Measurements from ENCODE around the gene LAMC2. TPM values are rescaled to one million over a fixed set of nuclear protein-coding genes. Genes with fewer than 3 reads are reported as not detected.

Gene LAMC2
- total RNA-seq, 8 experiments from 2014 or later: 0.14 to 2.8 (median 0.56) TPM

DNA sequence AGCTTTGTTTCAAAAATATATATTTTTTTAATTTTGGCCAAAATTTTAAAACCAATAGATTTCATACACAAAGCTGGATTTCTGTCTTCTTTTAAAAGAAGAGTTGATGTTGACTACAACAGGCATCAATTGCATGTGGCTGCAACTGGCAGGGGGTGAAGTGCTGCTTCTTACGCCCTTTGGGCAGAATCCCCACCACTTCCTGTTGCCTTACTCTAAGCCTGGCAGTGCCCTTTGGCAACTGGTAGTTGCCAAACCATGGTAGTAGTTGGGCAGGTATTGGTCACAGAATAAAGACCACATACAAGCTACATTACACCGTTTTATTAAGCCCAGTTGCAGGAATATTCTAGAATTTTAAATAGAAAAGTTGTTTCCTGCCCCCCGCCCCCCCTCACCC is 17.0 kb downstream of the LAMC2 start:
- Histone ChIP-seq H3K27ac (no peak overlapping the region), H3K4me3 (no peak overlapping the region), H3K4me1 (replicated peaks in 1 of 2) (no peaks in the 10 kb centered on the region)
- in situ Hi-C loops (cut with MboI; ENCODE audit: low pct_unique_long_range_greater_than_20kb in 2 of 9, low sequenced_read_pairs in 9 of 9, unreplicated experiment in 9 of 9): no loop called here
- WGBS, 10 experiments: 33 to 100% (median 79%) methylated on average over 1 to 3 of the region's 3 CpGs; no CpG with 5 or more reads in 1 of the 10 experiments
- no peak for ATAC-seq (replicated peaks in 6 of 8)

DNA sequence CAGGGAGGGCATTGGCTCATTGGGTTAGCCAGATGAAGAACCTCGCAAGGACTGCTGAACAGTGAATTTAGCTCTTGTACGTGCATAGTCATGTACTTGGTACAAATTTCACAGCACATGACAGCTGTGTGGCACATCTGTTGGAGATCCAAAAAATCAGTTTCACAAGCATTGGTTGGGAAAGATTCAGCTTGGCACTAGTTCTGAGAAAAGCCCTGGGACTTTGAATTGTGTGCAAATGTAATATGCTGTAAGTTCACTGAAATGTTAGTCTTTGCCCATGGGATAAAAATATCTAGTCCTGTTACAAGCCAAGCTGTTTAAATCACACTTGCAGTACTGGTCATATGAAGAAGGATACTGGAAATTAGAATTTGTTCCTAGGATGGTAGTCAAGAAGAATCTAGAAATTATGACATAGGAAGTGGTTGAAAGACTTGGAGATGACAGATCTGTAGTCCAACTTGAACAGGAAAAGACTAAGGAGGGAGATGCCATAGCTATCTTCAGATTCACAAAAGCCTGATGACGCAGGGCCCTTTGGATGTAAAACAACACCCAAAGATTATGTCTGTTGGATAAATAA is 19.2 kb downstream of the LAMC2 start:
- H3K4me1 ChIP-seq (replicated peaks in 1 of 2): no peaks in the 10 kb centered on the region
- WGBS, 10 experiments: 29 to 100% (median 90%) methylated on average over 1 to 3 of the region's 3 CpGs
- H3K4me3 ChIP-seq: no peak overlapping the region
- no peak overlapping the region for H3K27ac ChIP-seq
- in situ Hi-C loops (cut with MboI; ENCODE audit: low pct_unique_long_range_greater_than_20kb in 2 of 9, low sequenced_read_pairs in 9 of 9, unreplicated experiment in 9 of 9): no loop called here
- peak in 3 of 8 experiments; percentile 9 to 19 (median 10) for ATAC-seq (replicated peaks in 6 of 8)

DNA sequence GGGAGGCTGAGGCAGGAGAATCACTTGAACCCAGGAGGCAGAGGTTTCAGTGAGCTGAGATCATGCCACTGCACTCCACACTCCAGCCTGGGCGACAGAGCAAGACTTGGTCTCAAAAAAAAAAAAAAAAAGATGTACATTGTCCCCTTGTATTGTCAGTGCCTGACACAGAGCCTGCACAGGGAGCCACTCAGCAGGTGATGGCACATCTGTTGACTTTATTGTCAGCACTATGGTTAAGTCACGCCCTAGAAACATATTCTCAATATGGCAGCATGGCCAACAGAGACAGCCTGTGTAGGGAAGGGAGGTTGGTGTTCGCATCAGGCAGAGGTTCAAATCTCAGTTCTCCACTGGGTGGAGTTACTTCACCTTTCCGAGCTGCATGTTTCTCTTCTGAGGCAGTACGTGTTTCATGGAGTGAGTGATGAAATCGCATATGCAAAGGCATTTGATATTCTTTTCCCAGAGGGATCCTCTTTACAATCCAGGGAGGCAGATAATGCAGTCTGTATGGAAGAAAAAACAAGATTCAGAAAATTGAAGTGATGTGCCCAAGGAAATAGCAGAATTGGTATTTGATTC is 20.6 kb downstream of the LAMC2 start:
- 49 to 96% (median 87%) methylated on average over 1 to 5 of the region's 6 CpGs; no CpG with 5 or more reads in 3 of the 10 experiments for WGBS, 10 experiments
- Histone ChIP-seq H3K4me1 (replicated peaks in 1 of 2) (no peaks in the 10 kb centered on the region), H3K27ac (no peak overlapping the region), H3K4me3 (no peak overlapping the region)
- ATAC-seq (replicated peaks in 6 of 8): peak in 4 of 8 experiments; percentile 16 to 44 (median 18)
- in situ Hi-C loops (cut with MboI; ENCODE audit: low pct_unique_long_range_greater_than_20kb in 2 of 9, low sequenced_read_pairs in 9 of 9, unreplicated experiment in 9 of 9): no loop called here

DNA sequence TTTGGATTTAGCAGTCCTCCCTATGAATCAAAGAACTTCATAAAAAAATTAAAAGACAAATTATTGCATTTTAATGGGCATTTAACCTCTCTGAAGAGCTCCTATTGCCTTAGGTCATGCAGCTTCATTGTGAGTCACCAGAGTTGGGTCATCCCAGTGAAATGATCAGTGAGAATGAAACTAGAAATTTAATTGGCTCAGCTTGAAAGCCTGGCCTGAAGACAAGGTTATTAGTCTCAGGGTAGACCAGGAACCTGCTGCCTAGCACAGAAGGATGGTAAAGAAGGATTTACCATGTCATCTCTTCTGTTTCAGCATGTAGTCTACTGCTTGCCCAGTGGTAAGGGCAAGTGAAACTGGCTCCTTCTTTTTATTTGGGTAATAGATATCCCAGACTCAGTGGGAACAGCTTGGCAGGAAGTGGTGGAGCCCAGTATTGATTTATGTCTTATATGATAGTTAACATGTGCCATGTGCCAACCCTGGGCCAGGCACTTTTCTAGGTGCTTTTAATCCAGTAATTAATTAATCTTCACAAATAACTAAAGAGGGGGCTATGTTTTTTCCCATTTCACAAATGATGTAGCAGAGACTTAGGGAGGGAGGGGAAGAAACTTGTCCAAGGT is 23.6 kb downstream of the LAMC2 start:
- Histone ChIP-seq H3K27ac (no peak overlapping the region), H3K4me3 (no peak overlapping the region), H3K4me1 (replicated peaks in 1 of 2) (peaks cover 0 to under 1% of the 10 kb centered on the region in 2 donors)
- ATAC-seq (replicated peaks in 6 of 8): peak; percentile 83 to 99 (median 96)
- in situ Hi-C loops (cut with MboI; ENCODE audit: low pct_unique_long_range_greater_than_20kb in 2 of 9, low sequenced_read_pairs in 9 of 9, unreplicated experiment in 9 of 9): no loop called here

DNA sequence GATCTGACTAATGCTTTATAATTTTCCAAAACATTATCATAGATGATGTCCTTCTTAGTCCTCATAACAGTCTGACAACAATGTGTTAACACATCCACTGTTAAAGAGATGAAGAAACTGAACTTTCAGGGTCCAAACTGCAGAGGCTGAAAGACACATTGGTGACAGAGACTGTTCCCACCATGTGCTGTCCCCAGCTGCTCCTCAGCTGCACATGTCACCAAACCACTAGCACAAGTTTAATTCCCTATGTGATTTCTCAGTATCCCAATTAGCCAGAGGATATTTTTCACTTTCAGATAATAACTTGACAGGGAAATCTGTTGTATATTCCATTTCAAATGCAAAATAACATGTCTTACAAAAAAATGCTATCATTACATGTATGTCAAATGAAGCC is 24.6 kb downstream of the LAMC2 start:
- H3K4me3 ChIP-seq: no peak overlapping the region

DNA sequence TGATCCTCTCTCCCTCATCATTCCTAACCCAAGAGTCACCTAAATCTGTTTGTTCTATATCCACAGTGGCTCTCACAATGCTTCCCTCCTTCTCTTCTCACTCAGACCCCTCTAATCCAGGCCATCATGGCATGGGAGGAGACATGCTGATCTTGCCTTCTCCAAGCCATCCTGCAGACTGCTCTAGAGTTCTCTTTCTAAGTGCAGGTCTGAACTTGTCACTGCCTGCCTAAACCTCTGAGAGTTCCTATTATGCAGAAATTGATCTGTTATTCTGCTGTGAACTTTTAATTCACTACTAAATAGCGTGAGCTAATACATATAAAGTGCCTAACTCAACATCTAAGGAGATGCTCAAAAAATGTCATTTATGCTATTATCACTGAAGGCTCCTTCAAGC is 26.8 kb downstream of the LAMC2 start:
- Histone ChIP-seq H3K4me1 (replicated peaks in 1 of 2) (peaks cover under 1 to 6% of the 10 kb centered on the region in 2 donors), H3K27ac (no peak overlapping the region), H3K4me3 (no peak overlapping the region)
- in situ Hi-C loops (cut with MboI; ENCODE audit: low pct_unique_long_range_greater_than_20kb in 2 of 9, low sequenced_read_pairs in 9 of 9, unreplicated experiment in 9 of 9): no loop called here
- no peak for ATAC-seq (replicated peaks in 6 of 8)
- 80 to 100% (median 100%) methylated on average over 1 of the region's 1 CpG; no CpG with 5 or more reads in 4 of the 10 experiments for WGBS, 10 experiments

More for the DNA sequence above, 24.6 kb downstream of the LAMC2 start:
- Histone ChIP-seq H3K4me1 (replicated peaks in 1 of 2) (peaks cover 0 to 6% of the 10 kb centered on the region in 2 donors), H3K27ac (no peak overlapping the region)
- in situ Hi-C loops (cut with MboI; ENCODE audit: low pct_unique_long_range_greater_than_20kb in 2 of 9, low sequenced_read_pairs in 9 of 9, unreplicated experiment in 9 of 9): no loop called here
- ATAC-seq (replicated peaks in 6 of 8): no peak

DNA sequence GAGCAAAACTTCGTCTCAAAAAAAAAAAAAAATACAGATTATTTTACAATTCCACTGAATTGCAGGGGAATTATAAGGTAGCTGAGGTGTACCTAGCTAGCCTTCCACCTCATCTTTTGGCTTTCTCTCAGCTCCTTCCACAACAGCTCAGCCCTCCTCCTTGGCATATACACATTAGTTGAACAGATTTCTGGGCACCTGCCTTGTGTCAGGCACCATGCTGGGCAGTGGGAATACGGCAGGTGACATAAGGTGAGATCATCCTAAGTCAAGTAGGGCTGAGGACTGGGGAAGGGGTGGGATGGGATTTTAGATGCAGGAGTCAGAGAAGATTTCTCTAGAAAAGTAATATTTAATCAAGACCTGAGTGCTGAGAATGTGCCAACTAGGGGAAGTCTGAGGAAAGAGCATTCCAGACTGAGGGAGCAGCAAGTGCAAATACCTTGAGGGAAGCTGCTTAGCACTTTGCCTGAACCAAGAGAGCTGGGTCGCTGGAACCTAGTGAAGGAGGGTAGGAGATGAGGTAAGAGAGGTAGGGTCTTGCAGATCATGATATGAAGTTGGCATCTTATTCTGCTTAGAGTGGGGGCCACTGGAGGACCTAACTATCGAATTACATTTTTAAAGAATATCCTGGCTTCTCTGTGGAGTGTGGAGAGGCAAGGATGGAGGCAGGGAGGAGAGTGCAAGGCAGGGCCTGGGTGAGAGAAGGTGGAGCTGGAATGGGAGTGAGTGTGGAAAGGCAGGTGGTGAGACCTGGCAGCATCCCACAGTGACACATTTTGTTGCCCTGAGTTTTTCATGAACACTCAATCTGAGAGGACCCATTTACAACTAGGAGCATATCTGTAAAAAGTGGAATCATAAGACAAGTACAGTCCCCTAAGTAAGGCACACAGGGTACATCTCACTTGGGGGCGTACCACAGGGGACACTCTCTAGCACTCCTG is 28.2 kb downstream of the LAMC2 start:
- Histone ChIP-seq H3K4me3 (no peak overlapping the region), H3K4me1 (replicated peaks in 1 of 2) (peaks cover 14 to 21% of the 10 kb centered on the region in 2 donors), H3K27ac (no peak overlapping the region)
- 54 to 100% (median 87%) methylated on average over 1 to 4 of the region's 5 CpGs; no CpG with 5 or more reads in 1 of the 10 experiments for WGBS, 10 experiments
- ATAC-seq (replicated peaks in 6 of 8): no peak
- in situ Hi-C loops (cut with MboI; ENCODE audit: low pct_unique_long_range_greater_than_20kb in 2 of 9, low sequenced_read_pairs in 9 of 9, unreplicated experiment in 9 of 9): no loop called here

DNA sequence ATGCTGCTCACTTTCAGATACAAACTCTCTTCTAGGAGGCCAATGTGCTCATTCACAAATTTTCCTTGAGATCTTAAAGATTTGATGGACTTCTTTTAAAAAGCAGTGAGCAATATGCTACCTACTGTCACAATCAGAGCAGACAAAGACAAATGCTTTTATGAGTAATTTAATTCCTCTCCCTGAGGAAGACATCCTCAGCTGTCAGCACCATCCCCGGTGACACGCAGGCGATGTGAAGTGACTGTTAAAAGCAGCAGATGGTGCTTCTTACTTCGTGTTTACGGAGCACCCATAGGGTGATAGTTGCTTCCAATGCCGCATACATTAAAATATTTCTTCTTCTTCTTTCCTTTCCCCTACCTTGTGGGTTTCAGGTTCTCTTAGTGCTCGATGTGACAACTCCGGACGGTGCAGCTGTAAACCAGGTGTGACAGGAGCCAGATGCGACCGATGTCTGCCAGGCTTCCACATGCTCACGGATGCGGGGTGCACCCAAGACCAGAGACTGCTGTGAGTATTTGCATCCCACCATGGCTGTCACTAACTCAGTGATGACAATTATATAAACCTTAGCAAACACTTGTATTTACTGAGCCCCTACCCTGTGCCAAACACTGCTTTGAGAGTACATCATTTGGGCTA is 29.1 kb downstream of the LAMC2 start:
- H3K4me1 ChIP-seq (replicated peaks in 1 of 2): peaks cover 21 to 27% of the 10 kb centered on the region in 2 donors
- no peak overlapping the region for H3K27ac ChIP-seq
- peak in 3 of 8 experiments; percentile 24 to 41 (median 27) for ATAC-seq (replicated peaks in 6 of 8)
- no peak overlapping the region for H3K4me3 ChIP-seq
- 28 to 86% (median 74%) methylated on average over 4 to 13 of the region's 13 CpGs; no CpG with 5 or more reads in 3 of the 10 experiments for WGBS, 10 experiments
- in situ Hi-C loops (cut with MboI; ENCODE audit: low pct_unique_long_range_greater_than_20kb in 2 of 9, low sequenced_read_pairs in 9 of 9, unreplicated experiment in 9 of 9): no loop called here

DNA sequence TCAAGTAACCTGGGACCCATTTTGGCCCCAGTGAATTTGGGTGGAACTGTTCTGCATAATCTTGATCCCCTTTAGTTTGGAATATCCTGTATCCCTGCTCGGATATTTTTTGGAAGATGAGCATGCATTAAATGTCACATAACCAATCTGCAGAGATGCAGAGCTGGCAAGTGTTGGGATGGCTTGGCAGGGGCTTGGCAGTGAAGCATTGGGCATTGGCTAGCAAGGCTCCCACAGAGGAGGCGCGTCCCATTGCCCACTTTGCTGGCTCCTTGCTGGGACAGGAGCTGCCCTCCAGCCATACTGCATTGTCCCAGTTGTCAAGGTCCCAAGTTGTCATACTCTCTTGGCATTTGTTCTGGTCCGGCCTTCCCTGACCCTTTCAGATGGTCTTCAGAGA is 29.9 kb downstream of the LAMC2 start:
- H3K27ac ChIP-seq: no peak overlapping the region
- WGBS, 10 experiments: 89 to 100% (median 93%) methylated on average over 1 to 4 of the region's 4 CpGs; no CpG with 5 or more reads in 5 of the 10 experiments

DNA sequence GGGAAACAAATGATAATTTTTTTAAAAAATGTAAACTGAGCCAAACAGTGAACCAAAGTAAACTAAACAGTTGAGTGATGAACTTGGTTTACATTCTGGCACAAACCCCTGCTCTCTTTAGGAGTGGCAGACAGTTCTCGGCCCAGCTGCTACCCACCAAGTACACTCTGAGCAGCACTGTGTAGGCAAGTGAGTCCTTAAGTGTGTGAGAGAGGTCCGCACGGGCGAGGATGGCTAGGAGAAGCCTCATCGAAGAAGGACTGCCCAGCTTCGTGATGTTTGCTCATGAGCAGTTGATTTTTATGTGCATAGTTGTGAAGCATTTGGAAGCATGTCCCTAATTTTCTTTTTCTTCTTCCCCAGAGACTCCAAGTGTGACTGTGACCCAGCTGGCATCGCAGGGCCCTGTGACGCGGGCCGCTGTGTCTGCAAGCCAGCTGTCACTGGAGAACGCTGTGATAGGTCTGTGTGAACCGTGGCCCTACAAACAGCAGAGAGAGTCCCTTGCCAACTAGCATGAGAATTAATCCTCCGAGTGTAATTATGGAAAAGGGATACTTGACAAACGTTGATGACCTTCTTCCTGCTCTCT is 32.1 kb downstream of the LAMC2 start:
- H3K4me1 ChIP-seq (replicated peaks in 1 of 2): peaks cover 21 to 27% of the 10 kb centered on the region in 2 donors
- H3K4me3 ChIP-seq: no peak overlapping the region
- 0 to 86% (median 60%) methylated on average over 1 to 14 of the region's 14 CpGs; no CpG with 5 or more reads in 1 of the 10 experiments for WGBS, 10 experiments
- no peak overlapping the region for H3K27ac ChIP-seq
- in situ Hi-C loops (cut with MboI; ENCODE audit: low pct_unique_long_range_greater_than_20kb in 2 of 9, low sequenced_read_pairs in 9 of 9, unreplicated experiment in 9 of 9): no loop called here
- peak in 5 of 8 experiments; percentile 19 to 68 (median 47) for ATAC-seq (replicated peaks in 6 of 8)

More for the DNA sequence above, 29.9 kb downstream of the LAMC2 start:
- in situ Hi-C loops (cut with MboI; ENCODE audit: low pct_unique_long_range_greater_than_20kb in 2 of 9, low sequenced_read_pairs in 9 of 9, unreplicated experiment in 9 of 9): no loop called here
- no peak overlapping the region for H3K4me3 ChIP-seq
- H3K4me1 ChIP-seq (replicated peaks in 1 of 2): peaks cover 21 to 27% of the 10 kb centered on the region in 2 donors
- no peak for ATAC-seq (replicated peaks in 6 of 8)

DNA sequence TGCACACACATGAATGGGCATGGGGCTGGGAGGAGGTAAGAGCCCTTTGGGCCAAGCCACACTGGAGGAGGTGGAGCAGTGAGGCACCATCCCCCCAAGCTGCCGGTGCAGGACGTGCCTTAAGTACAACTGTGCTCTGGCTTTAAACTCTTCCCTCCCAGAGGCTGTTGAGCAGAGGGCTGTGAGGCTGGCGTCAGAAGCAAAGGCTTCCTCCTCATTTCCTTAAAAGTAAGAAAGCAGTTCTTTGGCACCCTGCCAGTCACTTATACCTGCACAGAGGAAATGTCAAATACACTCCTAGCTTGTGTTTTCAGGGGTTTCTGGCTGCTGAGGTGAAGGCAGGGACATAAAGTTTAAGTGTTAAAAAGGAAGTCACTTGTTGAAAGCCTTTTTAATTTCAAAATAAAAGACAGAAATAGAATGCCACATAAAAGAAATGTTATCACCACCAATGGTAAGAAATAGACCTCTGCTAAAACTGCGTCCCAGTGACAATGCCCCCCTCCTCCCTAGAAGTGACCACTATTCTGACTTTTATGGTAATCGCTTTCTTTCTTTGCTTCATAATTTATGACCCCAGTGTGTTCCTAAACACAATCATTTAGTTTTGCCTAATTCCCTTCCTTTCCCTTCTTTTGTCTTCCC is 33.0 kb downstream of the LAMC2 start:
- WGBS, 10 experiments: 0 to 100% (median 30%) methylated on average over 1 to 5 of the region's 5 CpGs; no CpG with 5 or more reads in 1 of the 10 experiments
- H3K4me1 ChIP-seq (replicated peaks in 1 of 2): peaks cover 21 to 27% of the 10 kb centered on the region in 2 donors
- in situ Hi-C loops (cut with MboI; ENCODE audit: low pct_unique_long_range_greater_than_20kb in 2 of 9, low sequenced_read_pairs in 9 of 9, unreplicated experiment in 9 of 9): no loop called here
- ATAC-seq (replicated peaks in 6 of 8): peak in 5 of 8 experiments; percentile 68 to 82 (median 79)
- H3K27ac ChIP-seq: no peak overlapping the region
- H3K4me3 ChIP-seq: no peak overlapping the region

DNA sequence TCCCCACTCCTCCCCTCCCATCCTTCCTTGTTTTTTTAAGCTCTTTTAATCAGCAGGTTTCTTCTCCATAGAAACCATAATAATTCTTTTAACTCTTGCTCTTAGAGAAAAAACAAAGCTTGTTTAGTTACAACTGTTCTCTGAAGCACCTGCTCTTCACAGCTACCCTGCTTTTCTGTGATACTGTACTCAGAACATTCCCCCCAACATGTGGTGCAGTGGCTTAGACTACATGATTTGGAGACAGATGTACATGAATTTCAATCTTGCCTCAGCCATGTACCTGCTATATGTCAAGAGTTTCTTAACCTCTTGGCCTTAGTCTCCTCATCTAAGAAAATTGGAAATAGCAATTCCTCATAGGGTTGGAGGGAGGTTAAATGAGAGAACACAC is 33.5 kb downstream of the LAMC2 start:
- in situ Hi-C loops (cut with MboI; ENCODE audit: low pct_unique_long_range_greater_than_20kb in 2 of 9, low sequenced_read_pairs in 9 of 9, unreplicated experiment in 9 of 9): no loop called here
- Histone ChIP-seq H3K4me3 (no peak overlapping the region), H3K27ac (no peak overlapping the region), H3K4me1 (replicated peaks in 1 of 2) (peaks cover 21 to 27% of the 10 kb centered on the region in 2 donors)
- ATAC-seq (replicated peaks in 6 of 8): peak in 5 of 8 experiments; percentile 18 to 38 (median 37)

All from motor neuron (in vitro differentiated cells).